Kidney (tissue), 14 donors: ENCODE data around the gene CPED1. TPM values are rescaled to one million over a fixed set of nuclear protein-coding genes. Genes with fewer than 3 reads are reported as not detected.

Experiments
- DNase-seq, 5 donors: peaks; one replicate each; pipeline ENCODE4 v3.0.0-alpha.2; 2013 to 2020
- FAIRE-seq: peaks from 2 replicates; lab custom pipeline; 2012; peaks lifted over from hg19 to GRCh38; lab: Jason Lieb, UNC
- H3K27ac ChIP-seq, 2 donors: one replicate each; pipeline ENCODE4 v1.7.0; 2013; ENCODE audit warnings: low read depth in 2 of 2, low read length in 2 of 2, inconsistent platforms in 1 of 2
- H3K27me3 ChIP-seq: one replicate; pipeline ENCODE4 v1.7.1; 2013; ENCODE audit warnings: low read length, inconsistent platforms; ENCODE audit not compliant: control insufficient read depth, insufficient read depth
- H3K36me3 ChIP-seq, 3 donors: one replicate each; pipeline versions ENCODE4 v1.7.0 to v1.7.1; 2013; ENCODE audit warnings: low read length in 3 of 3, control low read depth in 1 of 3, inconsistent platforms in 1 of 3; ENCODE audit not compliant: insufficient read depth in 3 of 3, control insufficient read depth in 2 of 3
- H3K4me1 ChIP-seq, 3 donors: one replicate each; pipeline versions ENCODE4 v1.7.0 to v1.7.1; 2013; ENCODE audit warnings: low read length in 3 of 3, inconsistent platforms in 1 of 3, low read depth in 1 of 3; ENCODE audit not compliant: control insufficient read depth in 2 of 3, insufficient read depth in 2 of 3
- H3K4me3 ChIP-seq, 3 donors: one replicate each; pipeline versions ENCODE4 v1.7.0 to v1.8.1; 2013; ENCODE audit warnings: low read length in 3 of 3, control low read depth in 1 of 3, inconsistent platforms in 1 of 3
- H3K9ac ChIP-seq, 3 donors: one replicate each; pipeline versions ENCODE4 v1.7.0 to v1.7.1; 2013; ENCODE audit warnings: low read length in 3 of 3, control low read depth in 1 of 3, inconsistent platforms in 1 of 3
- H3K9me3 ChIP-seq, 3 donors: one replicate each; pipeline versions ENCODE4 v1.7.0 to v1.7.1; 2013; ENCODE audit warnings: low read length in 3 of 3, control low read depth in 1 of 3, inconsistent platforms in 1 of 3; ENCODE audit not compliant: control insufficient read depth in 2 of 3, insufficient read depth in 1 of 3
- intact Hi-C: fragments of 100-400 bp; cut with DNase I; formaldehyde crosslinking; loops from one replicate; pipeline ENCODE4 v1.11.1; 2022
- polyA plus RNA-seq: library from polyadenylated mRNA; stranded (reverse); fragments of 350-450 nt; fragmentation: Illumina TruSeq; extraction: RNeasy Lipid Tissue Mini Kit (QIAGEN cat#74804); gene quantifications from one replicate; pipeline ENCODE4 v1.2.3, GENCODE V29; 2014; ENCODE audit warnings: low read depth, low replicate concordance; ENCODE audit not compliant: insufficient read depth
- total RNA-seq: library from RNA; stranded (reverse); fragmentation: NEBNext Ultra II Directional; extraction: Animal tissue kit (Norgen Biotek cat#: 25700); gene quantifications from one replicate; pipeline ENCODE4 v1.2.1, GENCODE V29; 2021
- TF ChIP-seq, protein P1 (sequence below): IDR thresholded peaks from 3 replicates; pipeline ENCODE4 v1.5.1; 2012; ENCODE audit warnings: mild to moderate bottlenecking, moderate library complexity, borderline replicate concordance; ENCODE audit not compliant: insufficient read depth; ENCODE audit errors: extremely low read depth
- donor health status: control.
- donor health status: control.
- donor health status: control.
- donor health status: control.
- donor health status: control.
- donor health status: DM: yes; HTN: yes; CAD: no.
- donor health status: Normal renal cell carcinoma (clear cell type).

The CPED1 gene
- total and polyA plus RNA-seq, 2 donors from 2014 or later = 2.9 to 16.9 TPM

DNA sequence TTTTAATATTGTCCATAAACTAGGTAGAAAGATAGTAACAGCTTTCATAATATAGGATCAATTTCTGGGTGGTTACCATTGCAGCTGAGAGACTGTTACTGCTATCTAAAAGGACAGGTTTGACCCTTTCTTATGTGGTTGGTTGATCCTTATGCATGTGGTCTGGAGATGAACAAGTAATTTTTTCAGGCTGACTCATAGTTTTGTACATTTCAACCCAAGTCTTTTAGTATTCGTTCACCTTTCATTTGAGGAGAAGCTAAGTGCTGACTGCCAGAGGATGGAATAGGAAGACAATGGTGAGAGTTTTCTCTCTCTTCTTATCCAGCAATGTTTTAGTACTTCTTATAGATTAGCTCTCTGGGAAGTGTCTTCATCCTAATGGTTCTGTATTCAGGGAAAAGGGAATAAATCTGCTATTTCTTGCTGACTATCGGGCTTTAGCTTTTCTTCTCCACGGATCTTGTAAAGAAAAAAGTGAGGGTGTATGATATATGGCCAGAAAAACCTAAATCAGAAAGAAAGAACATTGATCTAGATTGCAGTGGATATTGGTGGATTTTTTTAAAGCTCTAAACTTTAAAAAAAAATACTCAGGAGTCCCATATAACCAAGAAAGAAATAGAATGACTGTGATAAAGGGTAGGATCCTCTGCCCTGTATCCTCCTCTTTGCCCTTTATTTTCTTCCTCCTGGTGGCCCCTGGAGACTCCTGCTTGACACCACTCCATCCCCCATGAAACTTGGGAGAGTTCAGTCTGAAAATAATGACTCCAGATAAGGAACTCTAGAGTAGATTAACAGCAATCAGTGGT lies 88.0 kb downstream of the CPED1 start:
- TF ChIP-seq, protein P1, sequence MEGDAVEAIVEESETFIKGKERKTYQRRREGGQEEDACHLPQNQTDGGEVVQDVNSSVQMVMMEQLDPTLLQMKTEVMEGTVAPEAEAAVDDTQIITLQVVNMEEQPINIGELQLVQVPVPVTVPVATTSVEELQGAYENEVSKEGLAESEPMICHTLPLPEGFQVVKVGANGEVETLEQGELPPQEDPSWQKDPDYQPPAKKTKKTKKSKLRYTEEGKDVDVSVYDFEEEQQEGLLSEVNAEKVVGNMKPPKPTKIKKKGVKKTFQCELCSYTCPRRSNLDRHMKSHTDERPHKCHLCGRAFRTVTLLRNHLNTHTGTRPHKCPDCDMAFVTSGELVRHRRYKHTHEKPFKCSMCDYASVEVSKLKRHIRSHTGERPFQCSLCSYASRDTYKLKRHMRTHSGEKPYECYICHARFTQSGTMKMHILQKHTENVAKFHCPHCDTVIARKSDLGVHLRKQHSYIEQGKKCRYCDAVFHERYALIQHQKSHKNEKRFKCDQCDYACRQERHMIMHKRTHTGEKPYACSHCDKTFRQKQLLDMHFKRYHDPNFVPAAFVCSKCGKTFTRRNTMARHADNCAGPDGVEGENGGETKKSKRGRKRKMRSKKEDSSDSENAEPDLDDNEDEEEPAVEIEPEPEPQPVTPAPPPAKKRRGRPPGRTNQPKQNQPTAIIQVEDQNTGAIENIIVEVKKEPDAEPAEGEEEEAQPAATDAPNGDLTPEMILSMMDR = no peak
- Histone ChIP-seq H3K4me1 (no peaks in the 10 kb centered on the region), H3K9me3 (no peaks in the 10 kb centered on the region), H3K36me3 (no peaks in the 10 kb centered on the region), H3K9ac (no peak overlapping the region), H3K27me3 (no peaks in the 10 kb centered on the region), H3K27ac (no peak overlapping the region), H3K4me3 (no peak overlapping the region)
- no peak for DNase-seq
- intact Hi-C loops = no loop called here
- no peak for FAIRE-seq

DNA sequence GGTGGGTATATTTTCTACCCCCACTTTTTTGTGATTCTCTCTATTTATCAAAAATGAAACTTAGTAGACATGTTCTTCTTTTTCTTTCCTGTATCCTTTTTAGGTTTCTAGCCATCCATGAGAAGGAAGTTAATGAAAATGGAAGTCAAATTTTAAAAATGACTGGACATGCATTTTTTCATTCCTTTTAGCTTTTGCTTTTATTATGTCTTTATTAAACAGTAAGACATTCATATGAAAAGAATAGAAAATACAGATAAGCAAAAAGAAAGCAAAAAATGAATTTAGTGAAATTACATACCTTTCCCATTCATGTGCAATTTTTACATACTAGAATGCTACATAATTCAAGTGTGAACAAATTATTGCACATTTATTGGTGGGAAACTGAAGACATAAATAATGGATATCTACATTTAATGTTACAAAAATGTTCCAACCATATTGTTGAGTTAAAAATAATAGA lies 88.7 kb downstream of the CPED1 start:
- H3K9me3 ChIP-seq = no peaks in the 10 kb centered on the region
- H3K27me3 ChIP-seq = no peaks in the 10 kb centered on the region
- no peaks in the 10 kb centered on the region for H3K36me3 ChIP-seq
- no peak for DNase-seq
- no peak overlapping the region for H3K27ac ChIP-seq
- no peak overlapping the region for H3K9ac ChIP-seq
- no peak for FAIRE-seq
- TF ChIP-seq, protein P1 = no peak
- H3K4me1 ChIP-seq = no peaks in the 10 kb centered on the region
- H3K4me3 ChIP-seq = no peak overlapping the region
- intact Hi-C loops = no loop called here

DNA sequence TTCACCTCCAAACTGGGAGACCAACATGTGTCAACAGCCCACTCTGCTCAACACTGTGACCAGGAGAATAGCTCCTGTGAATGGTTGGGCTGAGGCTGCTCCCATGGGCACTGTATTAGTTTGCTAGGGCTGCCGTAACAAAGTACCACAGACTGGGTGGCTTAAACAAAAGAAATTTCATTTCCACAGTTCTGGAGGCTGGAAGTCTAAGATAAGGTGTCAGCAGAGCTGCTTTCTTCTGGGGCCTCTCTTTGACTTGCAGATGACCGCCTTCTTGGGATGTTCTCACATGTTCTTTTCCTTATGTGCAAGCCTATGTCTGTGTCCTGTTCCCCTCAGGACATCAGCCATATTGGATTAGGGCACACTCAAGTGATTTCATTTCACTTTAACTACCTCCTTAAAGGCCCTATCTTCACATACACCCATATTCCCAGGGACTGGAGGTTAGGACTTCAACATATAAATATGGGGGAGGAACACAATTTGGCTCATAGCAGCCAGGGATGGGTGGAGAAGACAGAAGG lies 90.3 kb downstream of the CPED1 start:
- no peak overlapping the region for H3K9ac ChIP-seq
- H3K4me3 ChIP-seq = no peak overlapping the region
- TF ChIP-seq, protein P1 = no peak
- no peak overlapping the region for H3K27ac ChIP-seq
- no peaks in the 10 kb centered on the region for H3K4me1 ChIP-seq
- intact Hi-C loops = no loop called here
- FAIRE-seq (no peak), DNase-seq (no peak)
- H3K27me3 ChIP-seq = no peaks in the 10 kb centered on the region
- H3K9me3 ChIP-seq = no peaks in the 10 kb centered on the region
- no peaks in the 10 kb centered on the region for H3K36me3 ChIP-seq
